ENCODE measurements around the gene MAP7D1.

Gene MAP7D1
- 91.4 to 271 reads per million in 2 experiments for total RNA-seq

DNA sequence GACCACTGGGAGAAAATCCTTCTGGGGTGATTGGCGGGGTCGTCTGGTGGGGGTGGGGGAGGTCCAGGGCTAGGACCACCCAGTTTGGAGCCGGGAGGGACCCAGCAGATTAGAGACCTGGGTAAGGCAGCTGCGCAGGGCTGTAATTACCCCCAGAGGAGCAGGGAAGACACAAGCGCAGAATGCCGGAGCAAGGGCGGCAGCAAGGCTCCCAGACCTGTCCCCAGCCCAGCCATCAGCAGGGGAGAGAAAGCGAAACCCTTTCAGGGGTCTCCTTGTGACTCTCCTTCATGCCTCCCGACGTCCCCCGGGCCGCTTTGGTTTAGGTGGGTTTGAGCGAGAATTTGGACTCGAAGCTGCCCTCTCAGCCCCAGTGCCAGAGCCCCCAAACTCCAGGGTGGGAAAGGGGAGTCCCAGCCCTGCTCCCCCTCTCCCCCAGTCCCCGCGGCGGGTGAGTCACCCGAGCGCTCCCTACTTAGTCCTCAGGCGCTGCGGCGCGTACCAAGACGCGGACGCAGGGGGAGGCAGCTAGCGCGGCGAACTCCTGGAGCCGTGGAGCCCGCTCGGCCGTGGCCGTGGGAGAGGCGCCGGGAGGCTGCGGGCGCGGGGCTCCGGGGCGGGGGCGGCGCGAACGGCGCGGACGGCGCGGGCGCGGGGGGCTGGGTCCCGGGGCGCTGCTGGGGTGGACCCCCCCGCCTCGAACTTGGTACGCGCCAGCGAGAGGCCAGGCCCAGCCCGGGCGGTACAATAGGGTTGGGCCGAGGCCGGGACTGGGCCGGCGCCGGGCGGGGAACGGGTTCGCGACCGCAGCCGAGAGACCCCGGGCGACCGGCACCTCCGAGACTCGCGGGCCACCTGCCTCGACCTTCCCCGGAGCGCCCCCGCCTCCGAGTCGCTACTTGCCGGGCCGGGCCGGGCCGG is at the start of gene MAP7D1:
MAP7D1 (plus strand) TSS at position 753 of the 921 bp plus-strand sequence. CDS start 258 bp downstream, outside the sequence.
- DNase-seq (ENCODE audit: low read depth), result peak; percentile 82

DNA sequence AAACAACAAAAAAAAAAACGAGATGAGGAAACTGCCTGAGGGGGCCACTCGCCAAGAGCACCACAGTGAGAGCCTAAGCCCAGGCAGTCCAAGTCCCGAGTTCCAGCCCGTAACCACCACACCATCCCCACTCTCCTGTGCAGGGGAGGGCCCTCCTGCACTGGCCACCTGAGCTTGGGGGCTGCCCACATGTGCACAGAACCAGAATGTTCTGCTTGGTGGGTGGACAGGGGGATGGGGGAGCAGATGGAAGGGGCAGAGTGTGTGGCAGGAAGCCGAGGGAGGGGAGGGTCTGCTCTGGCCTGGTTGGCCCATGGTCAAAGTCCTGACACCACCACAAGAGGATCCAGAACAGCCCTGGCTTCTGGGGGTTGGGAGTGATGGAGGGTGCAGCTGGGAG is 49.7 kb upstream of the MAP7D1 start:
- DNase-seq (ENCODE audit: low read depth), result no peak

GRCh38 chr1:36107394-36107793 is 48.6 kb upstream of the MAP7D1 start:
- DNase-seq (ENCODE audit: low read depth), result no peak

DNA sequence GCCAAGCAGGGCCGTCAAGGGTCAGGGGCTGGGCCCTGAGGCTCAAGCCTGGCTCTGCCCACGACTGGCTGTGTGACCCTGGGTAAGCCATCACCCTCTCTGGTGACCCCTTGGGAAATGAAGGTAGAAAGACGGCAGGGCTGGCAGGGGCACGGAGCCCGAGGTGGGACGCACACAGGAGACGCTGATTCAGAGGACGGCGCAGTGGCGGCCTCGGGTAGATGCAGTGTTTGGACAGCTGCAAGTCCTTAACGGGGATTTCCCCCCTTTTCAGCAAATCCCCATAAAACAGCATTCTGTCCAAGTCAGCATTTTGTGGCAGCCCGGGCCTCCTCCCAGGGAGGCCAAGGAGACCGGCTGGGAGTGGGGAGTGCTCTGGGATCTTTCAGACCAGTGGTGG is 47.6 kb upstream of the MAP7D1 start:
- no peak for DNase-seq (ENCODE audit: low read depth)

DNA sequence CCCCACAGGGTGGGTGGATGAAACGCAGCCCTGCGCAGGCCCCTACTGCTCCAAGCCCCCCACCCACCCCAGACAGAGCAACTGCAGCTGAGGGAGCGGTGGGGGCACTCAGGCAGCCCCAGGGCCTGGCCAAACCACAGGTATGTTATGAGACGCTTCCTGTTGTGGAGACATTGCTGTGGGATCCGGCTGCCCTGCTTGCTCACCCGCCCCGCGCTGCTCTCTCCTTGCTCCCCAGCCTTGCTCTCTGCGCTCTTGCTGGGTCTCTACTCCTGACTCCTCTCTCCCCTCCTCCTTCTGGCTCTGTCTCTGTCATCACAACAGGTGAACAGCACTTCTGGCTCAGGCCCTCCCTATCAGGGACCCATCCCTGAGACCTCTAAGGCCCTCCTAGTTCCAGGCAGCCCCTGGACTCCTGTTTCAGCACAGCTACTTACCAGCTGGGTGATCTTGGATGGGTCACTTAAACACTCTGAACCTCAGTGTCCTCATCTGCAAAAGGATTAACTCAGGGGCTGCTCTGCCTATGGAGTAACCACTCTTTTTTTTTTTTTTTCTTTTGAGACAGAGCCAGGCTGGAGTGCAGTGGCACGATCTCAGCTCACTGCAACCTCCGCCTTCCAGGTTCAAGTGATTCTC is 46.8 kb upstream of the MAP7D1 start:
- no peak for DNase-seq (ENCODE audit: low read depth)

DNA sequence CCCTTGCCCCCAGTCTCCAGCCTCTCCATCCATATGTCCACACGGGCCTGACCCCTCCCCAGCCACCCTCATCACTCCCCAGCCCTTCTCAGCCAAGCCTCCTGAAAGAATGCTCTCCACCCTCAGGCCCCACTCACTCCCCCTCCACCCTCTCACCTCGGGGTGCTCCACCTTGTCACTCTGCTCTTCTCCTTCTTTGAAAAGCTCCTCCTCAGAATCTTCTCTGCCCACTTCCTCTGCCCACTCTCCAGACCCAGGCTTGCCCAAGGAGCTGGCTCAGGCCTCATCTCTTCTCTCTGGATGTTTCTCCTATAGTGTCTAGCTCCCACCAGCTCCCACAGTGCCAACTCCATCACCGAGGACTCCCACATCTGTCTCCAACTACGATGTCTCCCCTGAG is 44.8 kb upstream of the MAP7D1 start:
- DNase-seq (ENCODE audit: low read depth), result no peak

GRCh38 chr1:36112823-36113222 is 43.1 kb upstream of the MAP7D1 start:
- DNase-seq (ENCODE audit: low read depth), result no peak

DNA sequence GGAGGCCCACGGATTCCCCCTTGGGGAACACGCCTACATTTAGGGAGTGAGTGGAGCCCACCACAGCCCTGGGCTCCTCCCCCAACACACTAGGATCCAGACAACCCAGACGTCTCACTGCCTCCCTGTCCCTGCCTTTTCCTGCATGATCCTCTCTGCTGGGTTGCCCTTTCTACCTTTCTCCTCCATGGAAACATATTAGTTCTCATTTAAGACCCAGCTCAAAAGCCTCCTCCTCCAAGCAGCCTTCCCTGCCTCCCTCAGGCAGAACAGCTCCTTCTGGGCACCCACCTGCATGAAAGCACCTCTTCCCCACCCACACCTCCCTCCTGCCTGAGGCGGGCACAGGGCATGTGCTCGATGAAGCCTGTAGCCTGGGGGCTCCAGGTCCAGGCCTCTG is 41.6 kb upstream of the MAP7D1 start:
- no peak for DNase-seq (ENCODE audit: low read depth)

GRCh38 chr1:36115200-36115669 is 40.7 kb upstream of the MAP7D1 start:
- no peak for DNase-seq (ENCODE audit: low read depth)

- no peak for DNase-seq (ENCODE audit: low read depth)
Measured at GRCh38 chr1:36115931-36116330, 40.0 kb upstream of the MAP7D1 start.

DNA sequence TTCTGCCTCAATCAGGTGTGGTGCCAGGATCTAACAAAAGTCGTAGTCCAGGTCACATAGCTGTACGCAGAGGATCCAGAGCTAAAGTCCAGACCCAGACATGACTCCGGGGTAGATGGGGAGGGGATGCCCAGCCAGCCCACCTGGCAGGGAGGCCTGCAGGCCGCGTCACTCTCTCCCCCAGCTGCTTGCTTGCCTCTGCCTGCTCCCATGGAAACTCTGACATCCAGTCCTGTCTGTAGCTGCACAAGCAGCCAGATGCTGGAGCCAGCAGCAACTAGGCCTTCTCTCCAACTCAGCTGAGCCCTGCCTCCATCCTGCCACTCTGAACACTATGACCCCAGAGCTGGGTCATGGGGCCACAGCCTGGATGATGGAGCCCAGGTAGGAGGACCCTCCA is 39.1 kb upstream of the MAP7D1 start:
- DNase-seq (ENCODE audit: low read depth), result no peak

- no peak for DNase-seq (ENCODE audit: low read depth)
Measured at GRCh38 chr1:36118447-36119204, 37.3 kb upstream of the MAP7D1 start.

GRCh38 chr1:36119456-36119855 is 36.5 kb upstream of the MAP7D1 start:
- DNase-seq (ENCODE audit: low read depth), result no peak

DNA sequence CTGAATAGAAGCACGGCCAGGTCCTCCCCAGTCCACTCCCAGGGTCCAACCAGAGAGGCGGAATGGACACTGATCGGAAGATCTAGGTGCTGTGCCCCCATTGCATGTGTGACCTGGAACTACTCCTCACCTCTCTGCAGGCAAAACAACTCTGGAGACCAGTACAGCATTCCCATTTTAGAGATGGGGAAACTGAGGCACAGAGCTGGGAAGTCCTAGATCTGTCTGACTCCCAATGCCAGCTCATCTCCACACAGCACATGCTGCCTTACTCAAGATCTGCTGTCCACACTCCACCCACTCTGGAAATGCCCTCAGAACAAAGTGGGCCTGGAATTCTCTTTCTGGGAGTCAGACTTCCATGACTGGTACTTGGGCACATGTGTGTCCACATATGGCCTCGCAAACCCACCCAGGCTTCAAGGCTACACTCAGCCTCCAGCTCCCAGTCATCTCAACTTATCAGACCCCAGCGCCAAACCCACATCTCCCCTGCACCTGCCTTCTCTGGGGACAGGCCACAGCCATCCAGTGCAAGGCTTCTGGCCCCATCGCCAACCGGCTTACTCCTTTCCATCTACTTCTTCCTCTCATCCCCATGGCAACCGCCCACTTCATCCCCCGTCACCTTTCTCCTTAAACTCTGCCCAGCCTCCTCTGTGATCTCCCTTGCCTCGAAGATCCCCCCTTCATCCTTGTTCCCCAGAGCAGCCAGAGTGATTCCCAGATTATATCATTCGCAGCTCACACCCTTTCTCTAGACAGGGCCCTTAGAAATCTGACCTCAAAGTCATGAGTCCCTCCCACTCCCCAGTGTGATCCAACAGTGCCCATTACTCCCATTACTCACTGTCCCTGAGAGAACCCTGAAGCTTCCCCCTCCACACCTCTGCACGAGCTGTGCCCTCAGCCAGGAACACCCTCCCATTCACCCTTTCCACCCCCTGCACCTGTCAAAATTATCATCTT is 33.6 kb upstream of the MAP7D1 start:
- no peak for DNase-seq (ENCODE audit: low read depth)

DNA sequence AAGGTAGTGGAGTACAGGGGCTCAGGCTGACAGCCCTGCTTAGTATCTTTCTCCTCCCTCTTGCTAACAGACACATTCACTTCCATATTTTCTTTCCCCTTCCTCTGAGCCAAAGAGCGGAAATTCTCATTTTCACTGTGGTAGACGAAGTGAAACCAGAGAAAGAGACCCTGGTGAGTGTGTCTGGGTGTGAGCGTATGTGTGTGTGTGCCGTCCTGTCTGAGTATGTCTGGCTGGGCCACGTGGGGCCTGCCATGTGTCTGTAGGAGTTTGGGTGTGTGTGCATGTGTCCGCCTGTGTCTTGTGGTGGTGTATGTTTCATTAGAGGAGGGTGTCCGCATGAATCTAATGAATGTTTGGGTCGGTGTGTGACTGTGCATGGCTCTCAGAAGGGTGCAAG is 32.6 kb upstream of the MAP7D1 start:
- DNase-seq (ENCODE audit: low read depth), result no peak

- no peak for DNase-seq (ENCODE audit: low read depth)
Measured at GRCh38 chr1:36124404-36125128, 31.4 kb upstream of the MAP7D1 start.

DNA sequence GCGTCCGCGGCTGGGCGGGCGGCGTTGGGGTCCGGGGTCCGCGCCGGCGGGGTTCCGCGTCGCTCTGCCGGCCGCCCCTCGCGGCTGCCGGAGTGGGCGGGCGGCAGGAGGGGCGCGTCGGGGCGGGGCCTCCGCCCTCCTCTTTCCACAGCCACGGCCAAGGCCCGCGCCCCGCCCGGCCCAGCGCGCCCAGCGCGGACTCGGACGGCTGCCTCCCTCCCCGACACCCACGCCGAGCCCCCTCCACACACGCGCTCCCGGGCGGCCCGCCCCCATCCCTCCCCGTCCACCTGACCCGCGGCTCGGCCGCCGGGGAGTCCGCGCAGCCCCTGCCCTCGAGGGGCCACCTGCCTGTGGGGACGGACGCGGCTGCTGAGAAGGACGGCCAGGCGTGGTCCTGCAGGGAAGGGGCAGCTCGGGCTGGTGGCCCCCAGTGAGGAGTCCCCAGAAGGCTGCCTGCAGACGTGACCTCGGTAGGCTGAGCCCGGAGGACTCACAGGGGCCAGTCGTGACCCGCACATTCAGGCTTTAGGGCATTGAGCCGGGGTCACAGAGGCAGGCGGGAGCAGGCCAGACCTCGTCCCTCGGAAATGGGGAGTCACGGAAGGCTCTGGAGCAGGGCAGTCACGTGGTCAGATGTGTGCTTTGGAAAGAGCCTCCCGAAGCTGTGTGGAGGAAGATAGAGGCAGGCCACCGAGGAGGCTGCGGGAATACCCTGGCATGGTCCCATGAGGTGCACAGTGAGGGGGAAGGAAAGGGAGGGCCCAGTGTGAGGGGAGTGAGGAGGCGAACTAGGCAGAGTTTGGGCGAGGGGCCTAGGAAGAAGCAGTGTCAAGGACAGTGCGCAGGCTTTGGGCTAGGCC is 30.6 kb upstream of the MAP7D1 start, which contains the start of gene COL8A2:
COL8A2 (minus strand) TSS at position 94 of the 863 bp plus-strand sequence. CDS start 24,980 bp downstream, outside the sequence.
- no peak for DNase-seq (ENCODE audit: low read depth)

GRCh38 chr1:36126005-36126716 is 29.8 kb upstream of the MAP7D1 start:
- DNase-seq (ENCODE audit: low read depth), result no peak

Measured in T follicular helper cell (primary cell).